ENCODE measurements around the gene ADAM12. TPM values are rescaled to one million over a fixed set of nuclear protein-coding genes. Genes with fewer than 3 reads are reported as not detected.

Gene ADAM12
- total RNA-seq, 1 donor from 2014 or later: 3.7 TPM

DNA sequence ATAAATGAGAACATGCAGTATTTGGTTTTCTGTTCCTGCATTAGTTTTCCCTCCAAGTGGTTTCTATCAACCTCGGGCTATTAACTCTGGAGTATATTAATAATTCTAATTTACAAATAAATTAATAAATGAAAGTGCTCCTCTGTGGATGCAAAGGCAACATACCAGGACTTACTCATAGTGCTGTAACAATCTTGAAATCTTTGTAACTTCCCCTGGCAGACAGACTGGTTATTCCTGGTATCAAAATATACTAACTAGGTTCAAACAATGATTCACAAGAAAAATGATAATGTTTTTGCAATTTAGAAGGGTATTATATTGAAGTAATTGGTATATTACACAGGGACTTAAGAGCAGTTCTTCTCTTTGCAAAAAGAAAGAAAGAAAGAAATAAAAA is 314.7 kb downstream of the ADAM12 start:
- no peaks in the 10 kb centered on the region for H3K4me1 ChIP-seq
- H3K27me3 ChIP-seq: no peaks in the 10 kb centered on the region
- no peak for DNase-seq (ENCODE audit: extremely low spot score in 2 of 2)
- intact Hi-C loops (cut with DNase I): no loop called here
- H3K27ac ChIP-seq: no peak overlapping the region
- no peaks in the 10 kb centered on the region for H3K36me3 ChIP-seq
- no peaks in the 10 kb centered on the region for H3K9me3 ChIP-seq
- TF ChIP-seq POLR2A (IDR thresholded peaks at IDR 0.05) (no peak), POLR2AphosphoS5 (IDR thresholded peaks at IDR 0.05; ENCODE audit: insufficient read depth in 1 of 2, low read depth in 1 of 2) (no peak)
- TF ChIP-seq, protein P1, sequence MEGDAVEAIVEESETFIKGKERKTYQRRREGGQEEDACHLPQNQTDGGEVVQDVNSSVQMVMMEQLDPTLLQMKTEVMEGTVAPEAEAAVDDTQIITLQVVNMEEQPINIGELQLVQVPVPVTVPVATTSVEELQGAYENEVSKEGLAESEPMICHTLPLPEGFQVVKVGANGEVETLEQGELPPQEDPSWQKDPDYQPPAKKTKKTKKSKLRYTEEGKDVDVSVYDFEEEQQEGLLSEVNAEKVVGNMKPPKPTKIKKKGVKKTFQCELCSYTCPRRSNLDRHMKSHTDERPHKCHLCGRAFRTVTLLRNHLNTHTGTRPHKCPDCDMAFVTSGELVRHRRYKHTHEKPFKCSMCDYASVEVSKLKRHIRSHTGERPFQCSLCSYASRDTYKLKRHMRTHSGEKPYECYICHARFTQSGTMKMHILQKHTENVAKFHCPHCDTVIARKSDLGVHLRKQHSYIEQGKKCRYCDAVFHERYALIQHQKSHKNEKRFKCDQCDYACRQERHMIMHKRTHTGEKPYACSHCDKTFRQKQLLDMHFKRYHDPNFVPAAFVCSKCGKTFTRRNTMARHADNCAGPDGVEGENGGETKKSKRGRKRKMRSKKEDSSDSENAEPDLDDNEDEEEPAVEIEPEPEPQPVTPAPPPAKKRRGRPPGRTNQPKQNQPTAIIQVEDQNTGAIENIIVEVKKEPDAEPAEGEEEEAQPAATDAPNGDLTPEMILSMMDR (IDR thresholded peaks at IDR 0.05): no peak
- H3K4me3 ChIP-seq: no peak overlapping the region

DNA sequence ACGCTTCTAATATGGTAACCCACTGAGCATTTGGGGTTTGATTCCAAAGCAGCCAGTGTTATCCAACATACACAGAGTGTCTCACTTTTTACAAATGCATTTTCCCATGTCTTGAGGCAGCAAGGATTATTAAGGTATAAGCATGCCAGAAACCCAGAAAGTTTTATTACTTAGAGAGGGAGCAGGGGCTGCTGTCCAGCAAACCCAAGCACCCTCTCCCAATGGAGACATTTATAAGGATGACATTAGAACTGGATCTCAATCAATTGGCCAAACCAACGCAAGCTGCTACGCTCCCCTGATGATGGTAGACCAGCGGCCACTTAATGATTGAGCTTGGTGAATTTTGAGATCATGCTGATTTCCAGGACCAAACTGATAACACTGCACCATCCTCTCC is 315.7 kb downstream of the ADAM12 start:
- no peaks in the 10 kb centered on the region for H3K4me1 ChIP-seq
- H3K36me3 ChIP-seq: no peaks in the 10 kb centered on the region
- H3K9me3 ChIP-seq: no peaks in the 10 kb centered on the region
- no peak overlapping the region for H3K4me3 ChIP-seq
- no peak for TF ChIP-seq POLR2A (IDR thresholded peaks at IDR 0.05)
- DNase-seq (ENCODE audit: extremely low spot score in 2 of 2): no peak
- H3K27me3 ChIP-seq: no peaks in the 10 kb centered on the region
- H3K27ac ChIP-seq: no peak overlapping the region
- intact Hi-C loops (cut with DNase I): no loop called here

DNA sequence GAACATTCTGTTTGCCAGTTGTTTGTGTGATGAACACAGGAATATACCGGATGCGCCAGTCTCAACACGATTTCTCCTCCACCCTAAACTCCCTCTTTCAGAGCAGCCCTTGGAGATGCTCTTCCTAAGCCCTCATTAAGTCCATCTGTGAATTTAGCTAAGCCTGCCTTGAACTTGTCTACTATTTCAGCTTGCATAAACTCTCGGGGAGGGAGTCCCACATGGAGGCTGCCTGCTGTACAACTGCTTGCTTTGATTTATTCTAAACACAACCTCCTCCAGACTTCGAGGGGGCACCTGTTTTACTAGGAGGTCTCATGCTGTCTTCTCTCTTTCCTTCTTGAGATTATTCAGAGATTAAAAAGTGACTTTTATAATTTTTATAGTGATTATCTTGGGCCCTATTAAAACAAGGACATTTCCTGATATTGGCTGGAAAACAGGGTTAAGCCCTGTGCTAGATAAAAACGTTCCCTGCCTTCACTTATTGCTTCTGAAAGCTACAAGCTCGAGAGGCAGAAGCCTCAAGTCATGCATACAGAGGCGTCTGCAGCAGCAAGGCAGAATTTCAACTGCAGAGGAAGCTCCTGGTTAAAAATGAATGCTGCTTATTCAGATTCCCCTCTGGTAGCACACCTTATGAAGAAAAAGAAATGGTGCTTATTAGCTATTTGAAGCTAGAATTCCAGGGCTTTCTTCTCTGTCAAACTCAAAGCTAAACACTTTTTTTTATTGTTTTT is 317.6 kb downstream of the ADAM12 start:
- H3K4me3 ChIP-seq: no peak overlapping the region
- DNase-seq (ENCODE audit: extremely low spot score in 2 of 2): no peak
- no peaks in the 10 kb centered on the region for H3K27me3 ChIP-seq
- no peak overlapping the region for H3K27ac ChIP-seq
- no peaks in the 10 kb centered on the region for H3K9me3 ChIP-seq
- intact Hi-C loops (cut with DNase I): no loop called here
- no peaks in the 10 kb centered on the region for H3K4me1 ChIP-seq
- H3K36me3 ChIP-seq: no peaks in the 10 kb centered on the region
- TF ChIP-seq, protein P1 (IDR thresholded peaks at IDR 0.05): no peak
- TF ChIP-seq POLR2A (IDR thresholded peaks at IDR 0.05) (no peak), POLR2AphosphoS5 (IDR thresholded peaks at IDR 0.05; ENCODE audit: insufficient read depth in 1 of 2, low read depth in 1 of 2) (no peak)

DNA sequence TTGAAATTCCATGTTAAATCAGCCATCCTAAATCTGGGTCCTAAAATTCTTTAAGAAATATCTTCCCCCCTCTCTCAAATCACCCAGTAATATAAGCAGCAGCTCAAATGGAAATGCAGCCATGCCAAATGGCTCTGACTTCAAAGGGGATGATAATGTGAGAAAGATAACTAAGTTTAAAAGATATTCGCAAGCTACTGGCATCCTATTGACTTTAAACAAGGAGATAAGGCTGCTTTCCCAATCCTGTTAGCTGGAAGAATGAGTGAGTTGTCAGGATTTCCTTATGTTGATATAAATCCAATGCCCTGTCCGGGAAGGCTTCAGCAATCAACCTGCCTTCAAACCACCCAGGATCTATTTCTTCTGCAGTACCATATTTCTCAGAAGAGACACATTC is 320.0 kb downstream of the ADAM12 start:
- intact Hi-C loops (cut with DNase I): no loop called here
- H3K27ac ChIP-seq: no peak overlapping the region
- H3K4me1 ChIP-seq: peaks cover 5% of the 10 kb centered on the region
- no peaks in the 10 kb centered on the region for H3K36me3 ChIP-seq
- DNase-seq (ENCODE audit: extremely low spot score in 2 of 2): no peak
- TF ChIP-seq POLR2A (IDR thresholded peaks at IDR 0.05): no peak
- no peaks in the 10 kb centered on the region for H3K27me3 ChIP-seq
- H3K9me3 ChIP-seq: no peaks in the 10 kb centered on the region
- H3K4me3 ChIP-seq: no peak overlapping the region

DNA sequence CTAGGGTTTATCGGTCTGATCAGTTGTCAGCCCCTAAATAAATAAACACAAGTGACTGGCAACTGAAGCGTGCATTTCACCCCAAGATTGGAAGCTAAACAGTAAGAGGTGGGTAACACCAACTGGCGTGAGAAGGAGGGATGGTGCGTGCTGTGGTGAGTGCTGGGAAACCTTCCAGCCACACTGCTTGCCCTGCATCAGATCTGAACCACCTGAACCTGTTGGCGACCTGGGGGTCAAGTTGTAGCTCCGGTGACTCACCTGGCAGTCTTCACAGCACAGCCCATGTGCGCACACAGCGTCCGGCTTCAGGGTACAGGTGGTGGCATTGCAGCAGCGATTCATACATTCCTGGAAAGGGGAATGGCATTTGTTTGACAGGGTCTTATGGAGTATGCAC is 321.8 kb downstream of the ADAM12 start:
- TF ChIP-seq POLR2AphosphoS5 (IDR thresholded peaks at IDR 0.05; ENCODE audit: insufficient read depth in 1 of 2, low read depth in 1 of 2): no peak
- TF ChIP-seq POLR2A (IDR thresholded peaks at IDR 0.05): no peak
- TF ChIP-seq, protein P1 (IDR thresholded peaks at IDR 0.05): no peak
- no peaks in the 10 kb centered on the region for H3K27me3 ChIP-seq
- intact Hi-C loops (cut with DNase I): no loop called here
- H3K4me3 ChIP-seq: no peak overlapping the region
- H3K27ac ChIP-seq: no peak overlapping the region
- H3K4me1 ChIP-seq: peaks cover 23% of the 10 kb centered on the region
- DNase-seq (ENCODE audit: extremely low spot score in 2 of 2): no peak
- H3K36me3 ChIP-seq: no peaks in the 10 kb centered on the region
- no peaks in the 10 kb centered on the region for H3K9me3 ChIP-seq

DNA sequence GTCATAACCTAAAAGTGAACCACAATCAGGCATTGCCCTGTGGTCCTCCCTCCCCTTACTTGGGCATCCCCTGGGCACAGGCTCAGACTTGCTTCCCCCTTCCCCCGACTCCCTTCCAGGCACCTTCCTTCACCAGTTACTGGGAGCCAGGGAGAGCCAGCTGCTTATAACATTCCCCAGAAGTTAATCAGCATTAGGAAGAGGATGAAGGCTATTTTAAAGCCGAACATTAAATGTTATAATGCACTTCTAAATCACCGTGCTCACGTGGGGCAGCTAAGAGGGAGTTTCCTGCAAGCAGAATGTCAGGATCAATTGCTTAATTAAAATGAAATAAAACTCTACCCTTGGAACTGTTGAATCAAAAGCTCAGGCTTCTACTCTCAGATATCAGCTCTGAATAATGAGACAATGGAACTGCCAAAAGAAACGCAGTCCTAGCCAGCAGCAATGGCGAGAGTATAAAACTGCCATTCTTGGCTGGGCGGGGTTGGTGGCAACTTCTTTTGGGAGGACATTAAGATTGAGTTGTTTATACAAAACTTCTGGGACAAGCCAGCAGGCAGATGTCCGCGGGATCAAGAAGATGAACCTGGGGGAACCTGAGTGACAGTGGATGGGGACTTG is 322.4 kb downstream of the ADAM12 start:
- TF ChIP-seq POLR2A (IDR thresholded peaks at IDR 0.05): no peak
- TF ChIP-seq POLR2AphosphoS5 (IDR thresholded peaks at IDR 0.05; ENCODE audit: insufficient read depth in 1 of 2, low read depth in 1 of 2): no peak
- TF ChIP-seq, protein P1 (IDR thresholded peaks at IDR 0.05): no peak
- Histone ChIP-seq H3K27ac (no peak overlapping the region), H3K4me1 (peaks cover 29% of the 10 kb centered on the region), H3K9me3 (no peaks in the 10 kb centered on the region), H3K27me3 (no peaks in the 10 kb centered on the region), H3K36me3 (no peaks in the 10 kb centered on the region), H3K4me3 (no peak overlapping the region)
- DNase-seq (ENCODE audit: extremely low spot score in 2 of 2): no peak
- intact Hi-C loops (cut with DNase I): no loop called here
